HCT116 (cell line): ENCODE results near the gene GSTM3. TPM values are rescaled to one million over a fixed set of nuclear protein-coding genes. Genes with fewer than 3 reads are reported as not detected.

ENCODE experiments used
- ATAC-seq: fragments of 200-7000 bp; cut with Tn5 transposase; 2 replicates; pipeline ENCODE4 v1.9.1; 2020; ENCODE audit warnings: mild to moderate bottlenecking, moderate library complexity
- BruUV-seq: library from RNA; stranded (reverse); fragments of 400-500 nt; replicated peaks from 2 replicates; lab custom pipeline; 2021; lab: Mats Ljungman, UMichigan
- CTCF ChIA-PET: fragments of 300-600 bp; sonication (Branson Sonifier 250); formaldehyde crosslinking; loops from one replicate; lab custom pipeline; 2021; ENCODE audit warnings: antibody characterized with exemption; lab: Charles Lee
- POLR2A ChIA-PET: fragments of 300-600, 350-600 bp; sonication (Branson Sonifier 250); formaldehyde crosslinking; loops from one replicate; lab custom pipeline; 2021; ENCODE audit warnings: antibody characterized with exemption; lab: Charles Lee
- RAD21 ChIA-PET, 2 experiments: fragments of 300-600 bp; sonication (Branson Sonifier 250); formaldehyde crosslinking; loops; one replicate each; lab custom pipeline; 2023; ENCODE audit warnings: low total read pairs in 2 of 2; ENCODE audit not compliant: uncharacterized antibody in 2 of 2, unreplicated experiment in 2 of 2, low non-redundant PET in 1 of 2; lab: Charles Lee
- DNase-seq: peaks from one replicate; pipeline ENCODE4 v3.0.0-alpha.2; 2010; ENCODE audit warnings: low read depth, low spot score
- H2AFZ ChIP-seq: fragments of 200-600 bp; shearing (Covaris generic), sonication (generic); 2 replicates; pipeline ENCODE4 v1.6.1; 2017; ENCODE audit warnings: low read depth, mixed run types, mixed read lengths, antibody characterized with exemption, low read length; ENCODE audit not compliant: poor library complexity, severe bottlenecking
- H3K27ac ChIP-seq: 2 replicates; pipeline ENCODE4 v1.5.1; 2012; ENCODE audit warnings: low read depth, low read length
- H3K27me3 ChIP-seq: fragments of 200-600 bp; sonication (generic); 2 replicates; pipeline ENCODE4 v1.6.1; 2016; ENCODE audit warnings: mixed run types, low read length, mixed read lengths; ENCODE audit not compliant: insufficient read depth
- H3K36me3 ChIP-seq, 2 experiments: fragments of 200-500 bp in 1 of 2; fragments of 200-600 bp in 1 of 2; sonication (Bioruptor generic) in 1 of 2; sonication (generic) in 1 of 2; 2 replicates each; pipeline versions ENCODE4 v1.5.1 to v1.6.1; 2014 to 2016; ENCODE audit warnings: low read length in 2 of 2, inconsistent platforms in 1 of 2, mixed read lengths in 1 of 2, mixed run types in 1 of 2; ENCODE audit not compliant: insufficient read depth in 2 of 2, control insufficient read depth in 1 of 2
- H3K4me1 ChIP-seq, 2 experiments: fragments of 200-600 bp in 1 of 2; sonication (generic) in 1 of 2; 2 replicates each; pipeline versions ENCODE4 v1.5.1 to v1.6.1; 2012 to 2017; ENCODE audit warnings: low read length in 2 of 2, inconsistent platforms in 1 of 2, mild to moderate bottlenecking in 1 of 2, mixed read lengths in 1 of 2, mixed run types in 1 of 2, moderate library complexity in 1 of 2; ENCODE audit not compliant: insufficient read depth in 2 of 2, control insufficient read depth in 1 of 2
- H3K4me2 ChIP-seq: fragments of 200-600 bp; sonication (generic); 2 replicates; pipeline ENCODE4 v1.6.1; 2017; ENCODE audit warnings: mixed run types, low read length, mixed read lengths
- H3K4me3 ChIP-seq, 2 experiments: fragments of 200-600 bp in 1 of 2; sonication (generic) in 1 of 2; replicated peaks in 1 of 2; 2 replicates each; pipeline ENCODE4 v1.5.1; 2011 to 2016; ENCODE audit warnings: low read length in 2 of 2, control low read depth in 1 of 2, low read depth in 1 of 2, mild to moderate bottlenecking in 1 of 2, mixed read lengths in 1 of 2, mixed run types in 1 of 2
- H3K79me2 ChIP-seq: fragments of 200-600 bp; sonication (generic); 2 replicates; pipeline ENCODE4 v1.6.1; 2017; ENCODE audit warnings: mild to moderate bottlenecking, mixed run types, low read length, moderate library complexity, mixed read lengths; ENCODE audit not compliant: insufficient read depth
- H3K9ac ChIP-seq: fragments of 200-600 bp; sonication (generic); 2 replicates; pipeline ENCODE4 v1.6.1; 2016; ENCODE audit warnings: low read length, mixed read lengths
- H3K9me2 ChIP-seq: fragments of 200-600 bp; sonication (generic), shearing (Covaris generic); 2 replicates; pipeline ENCODE4 v1.6.1; 2017; ENCODE audit warnings: mixed run types, mild to moderate bottlenecking, moderate library complexity; ENCODE audit not compliant: insufficient read depth
- H3K9me3 ChIP-seq, 2 experiments: fragments of 200-500 bp in 1 of 2; fragments of 200-600 bp in 1 of 2; sonication (Bioruptor generic) in 1 of 2; sonication (generic) in 1 of 2; 2 replicates each; pipeline ENCODE4 v1.6.1; 2014 to 2017; ENCODE audit warnings: low read length in 2 of 2, mixed read lengths in 2 of 2, inconsistent platforms in 1 of 2, low read depth in 1 of 2, mild to moderate bottlenecking in 1 of 2, mixed run types in 1 of 2, moderate library complexity in 1 of 2; ENCODE audit not compliant: control insufficient read depth in 1 of 2, insufficient read depth in 1 of 2
- H4K20me1 ChIP-seq: fragments of 200-600 bp; sonication (generic), shearing (Covaris generic); 2 replicates; pipeline ENCODE4 v1.6.1; 2017; ENCODE audit warnings: mixed run types, mild to moderate bottlenecking, moderate library complexity; ENCODE audit not compliant: insufficient read depth
- CBX3 ChIP-seq: IDR thresholded peaks from 2 replicates; pipeline ENCODE4 v1.6.1; 2012; ENCODE audit warnings: low read depth
- CEBPB ChIP-seq: IDR thresholded peaks from 2 replicates; pipeline ENCODE4 v1.6.1; 2012; ENCODE audit warnings: low read depth
- EGR1 ChIP-seq: IDR thresholded peaks from 2 replicates; pipeline ENCODE4 v1.6.1; 2012; ENCODE audit warnings: low read depth
- ELF1 ChIP-seq: IDR thresholded peaks from 2 replicates; pipeline ENCODE4 v1.6.1; 2012; ENCODE audit warnings: low read depth, borderline replicate concordance
- EZH2 ChIP-seq: fragments of 200-600 bp; sonication (generic); IDR thresholded peaks from 2 replicates; pipeline ENCODE4 v1.6.1; 2017; ENCODE audit warnings: antibody characterized with exemption, mixed run types
- EZH2phosphoT487 ChIP-seq: fragments of 200-600 bp; IDR thresholded peaks from 2 replicates; pipeline ENCODE4 v1.6.1; 2018; ENCODE audit warnings: antibody characterized with exemption, borderline replicate concordance
- FOSL1 ChIP-seq: IDR thresholded peaks from 2 replicates; pipeline ENCODE4 v1.6.1; 2012; ENCODE audit warnings: low read depth
- JUND ChIP-seq: IDR thresholded peaks from 2 replicates; pipeline ENCODE4 v1.6.1; 2012
- POLR2AphosphoS5 ChIP-seq: IDR thresholded peaks from 2 replicates; pipeline ENCODE4 v1.6.1; 2011; ENCODE audit warnings: mild to moderate bottlenecking, low read depth, low read length, moderate library complexity
- SIN3A ChIP-seq: IDR thresholded peaks from 2 replicates; pipeline ENCODE4 v1.6.1; 2012; ENCODE audit warnings: low read depth
- SP1 ChIP-seq: IDR thresholded peaks from 2 replicates; pipeline ENCODE4 v1.6.1; 2012; ENCODE audit warnings: low read depth
- TCF7L2 ChIP-seq: IDR thresholded peaks from 2 replicates; pipeline ENCODE4 v1.7.0; 2011; ENCODE audit warnings: borderline replicate concordance, inconsistent platforms; ENCODE audit not compliant: insufficient read depth, insufficient read length; ENCODE audit errors: extremely low read depth
- YY1 ChIP-seq: IDR thresholded peaks from 2 replicates; pipeline ENCODE4 v1.6.1; 2011; ENCODE audit warnings: low read length, low read depth, moderate library complexity, mild to moderate bottlenecking; ENCODE audit not compliant: insufficient replicate concordance; ENCODE audit errors: extremely low read depth
- ZFX ChIP-seq: fragments of 450-650 bp; IDR thresholded peaks from 2 replicates; pipeline ENCODE4 v1.6.1; 2017
- ZNF274 ChIP-seq: fragments of 200-500 bp; sonication (Bioruptor generic); IDR thresholded peaks from 2 replicates; pipeline ENCODE4 v1.6.1; 2014; ENCODE audit warnings: mild to moderate bottlenecking, low read depth, low read length, inconsistent platforms
- intact Hi-C: fragments of 100-400 bp; cut with micrococcal nuclease; formaldehyde crosslinking; loops from 2 replicates; pipeline ENCODE4 v1.10.0; 2022
- total RNA-seq: library from RNA; stranded (reverse); gene quantifications from one replicate; pipeline ENCODE4 v1.2.1, GENCODE V29; 2021; ENCODE audit not compliant: unreplicated experiment
- TF ChIP-seq, protein P1 (sequence below), 3 experiments: fragments of 200-600 bp in 1 of 3; sonication (generic) in 1 of 3; IDR thresholded peaks in 2 of 3; conservative IDR thresholded peaks in 1 of 3; 2 replicates each; pipeline ENCODE4 v1.5.1; 2012 to 2017; ENCODE audit warnings: low read depth in 2 of 3, low read length in 2 of 3, antibody characterized with exemption in 1 of 3, borderline replicate concordance in 1 of 3, control low read depth in 1 of 3, mild to moderate bottlenecking in 1 of 3, mixed read lengths in 1 of 3, mixed run types in 1 of 3, moderate library complexity in 1 of 3; ENCODE audit not compliant: insufficient read depth in 1 of 3
- TF ChIP-seq, protein P2 (sequence below): IDR thresholded peaks from 2 replicates; pipeline ENCODE4 v1.6.1; 2012
- TF ChIP-seq, protein P3 (sequence below): IDR thresholded peaks from 2 replicates; pipeline ENCODE4 v1.6.1; 2012

GSTM3 gene
- total RNA-seq, 1 experiment from 2014 or later, result 0.39 TPM

DNA sequence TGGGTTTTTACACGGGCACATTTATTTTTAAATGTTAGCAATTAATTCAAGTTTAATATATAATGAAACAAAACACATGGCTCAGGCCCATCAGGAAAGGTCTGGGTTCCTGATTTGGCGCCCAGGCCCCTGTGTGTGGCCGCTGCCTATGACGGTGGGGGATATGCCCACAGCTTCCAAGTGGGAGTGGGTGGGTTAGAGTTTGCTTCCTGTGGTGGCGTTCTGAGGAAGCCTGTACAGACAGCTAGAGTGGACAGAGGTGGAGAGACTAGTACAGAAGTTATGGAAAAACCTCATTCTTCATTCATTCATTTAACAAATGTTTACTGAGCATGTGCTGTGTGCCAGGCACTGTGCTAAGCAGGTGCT is 45.3 kb upstream of the GSTM3 start:
- no TSS peak for BruUV-seq
- no peaks in the 10 kb centered on the region for H3K36me3 ChIP-seq
- no peaks in the 10 kb centered on the region for H3K27me3 ChIP-seq
- RAD21 ChIA-PET, result no interaction called here
- intact Hi-C loops, result no loop called here
- no peaks in the 10 kb centered on the region for H3K9me2 ChIP-seq
- no peak overlapping the region for H3K9ac ChIP-seq
- H3K4me3 ChIP-seq, result no peak overlapping the region
- no peaks in the 10 kb centered on the region for H4K20me1 ChIP-seq
- H2AFZ ChIP-seq, result no peak overlapping the region
- H3K27ac ChIP-seq, result no peak overlapping the region
- H3K79me2 ChIP-seq, result no peaks in the 10 kb centered on the region
- CTCF ChIA-PET, result interaction anchor here (1.3 to 19.5 kb wide), 3 partner anchors 9 to 196 kb away, joined by 3 to 396 read pairs (median 3); partner anchors contain the start of gene AHCYL1
- peaks cover 32 to 69% of the 10 kb centered on the region in 2 experiments for H3K4me1 ChIP-seq
- TF ChIP-seq, protein P1, sequence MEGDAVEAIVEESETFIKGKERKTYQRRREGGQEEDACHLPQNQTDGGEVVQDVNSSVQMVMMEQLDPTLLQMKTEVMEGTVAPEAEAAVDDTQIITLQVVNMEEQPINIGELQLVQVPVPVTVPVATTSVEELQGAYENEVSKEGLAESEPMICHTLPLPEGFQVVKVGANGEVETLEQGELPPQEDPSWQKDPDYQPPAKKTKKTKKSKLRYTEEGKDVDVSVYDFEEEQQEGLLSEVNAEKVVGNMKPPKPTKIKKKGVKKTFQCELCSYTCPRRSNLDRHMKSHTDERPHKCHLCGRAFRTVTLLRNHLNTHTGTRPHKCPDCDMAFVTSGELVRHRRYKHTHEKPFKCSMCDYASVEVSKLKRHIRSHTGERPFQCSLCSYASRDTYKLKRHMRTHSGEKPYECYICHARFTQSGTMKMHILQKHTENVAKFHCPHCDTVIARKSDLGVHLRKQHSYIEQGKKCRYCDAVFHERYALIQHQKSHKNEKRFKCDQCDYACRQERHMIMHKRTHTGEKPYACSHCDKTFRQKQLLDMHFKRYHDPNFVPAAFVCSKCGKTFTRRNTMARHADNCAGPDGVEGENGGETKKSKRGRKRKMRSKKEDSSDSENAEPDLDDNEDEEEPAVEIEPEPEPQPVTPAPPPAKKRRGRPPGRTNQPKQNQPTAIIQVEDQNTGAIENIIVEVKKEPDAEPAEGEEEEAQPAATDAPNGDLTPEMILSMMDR (IDR thresholded peaks at IDR 0.05 in 2 of 3, conservative IDR thresholded peaks at IDR 0.05 in 1 of 3; ENCODE audit: borderline replicate concordance in 1 of 3, insufficient read depth in 1 of 3, low read depth in 2 of 3, low read length in 2 of 3), result no peak
- H3K4me2 ChIP-seq, result 0 out of 2 replicates have a peak overlapping the region, but pooled peaks have one; percentile 19
- no peak for ATAC-seq
- H3K9me3 ChIP-seq, result peaks cover 0 to 2% of the 10 kb centered on the region in 2 experiments; a peak in 1 of 4 replicates
- POLR2A ChIA-PET, result no interaction called here
- no peak for DNase-seq

DNA sequence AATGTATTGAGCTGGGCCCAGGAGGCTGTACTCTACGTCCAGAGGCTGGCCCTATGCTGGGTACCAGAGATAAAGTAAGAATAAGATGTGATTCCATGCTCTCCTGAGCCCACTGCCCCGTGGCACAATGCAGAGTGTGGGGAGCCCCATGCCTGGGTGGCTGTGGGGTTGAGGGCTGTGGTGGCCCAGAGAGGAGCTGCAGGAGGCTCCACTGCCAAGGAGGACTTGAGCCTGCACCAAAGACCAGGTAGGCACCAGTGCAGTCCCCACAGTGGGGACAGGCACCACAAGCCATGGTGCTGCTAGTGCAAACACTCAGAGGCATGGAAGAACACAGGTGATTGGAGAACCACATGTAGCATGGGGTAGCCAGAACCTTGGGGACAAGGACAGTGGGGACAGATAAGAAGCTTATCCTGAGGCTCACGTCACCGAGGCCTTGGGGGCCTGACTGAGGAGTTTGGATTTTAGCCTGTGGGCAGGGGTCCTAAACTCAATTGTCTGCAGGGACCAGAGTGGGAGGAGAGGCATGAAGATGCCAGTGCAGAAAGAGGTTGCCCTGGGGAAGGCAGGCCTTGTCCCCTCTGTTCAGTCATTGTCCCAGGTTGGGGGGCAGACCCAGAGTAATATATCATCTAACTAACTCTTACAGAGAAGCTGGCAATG is 44.7 kb upstream of the GSTM3 start:
- DNase-seq (no peak), ATAC-seq (no peak)
- ChIA-PET RAD21 (no interaction called here), CTCF (interaction anchor here (1.3 to 19.5 kb wide), 3 partner anchors 9 to 196 kb away, joined by 3 to 396 read pairs (median 3); partner anchors contain the start of gene AHCYL1), POLR2A (no interaction called here)
- intact Hi-C loops, result no loop called here
- Histone ChIP-seq H3K9ac (no peak overlapping the region), H2AFZ (no peak overlapping the region), H3K27me3 (no peaks in the 10 kb centered on the region), H3K27ac (no peak overlapping the region), H4K20me1 (no peaks in the 10 kb centered on the region), H3K36me3 (no peaks in the 10 kb centered on the region), H3K4me2 (no peak overlapping the region), H3K4me1 (peaks cover 32 to 64% of the 10 kb centered on the region in 2 experiments), H3K9me2 (no peaks in the 10 kb centered on the region), H3K4me3 (no peak overlapping the region), H3K79me2 (no peaks in the 10 kb centered on the region), H3K9me3 (peaks cover 0 to 5% of the 10 kb centered on the region in 2 experiments; a peak in 1 of 4 replicates)
- no TSS peak for BruUV-seq
- TF ChIP-seq POLR2AphosphoS5, result no peak
- no peak for TF ChIP-seq EZH2
- TF ChIP-seq YY1, result no peak
- TF ChIP-seq, protein P2, sequence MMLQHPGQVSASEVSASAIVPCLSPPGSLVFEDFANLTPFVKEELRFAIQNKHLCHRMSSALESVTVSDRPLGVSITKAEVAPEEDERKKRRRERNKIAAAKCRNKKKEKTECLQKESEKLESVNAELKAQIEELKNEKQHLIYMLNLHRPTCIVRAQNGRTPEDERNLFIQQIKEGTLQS, result no peak
- TF ChIP-seq ZNF274, result no peak
- no peak for TF ChIP-seq CBX3
- TF ChIP-seq SP1, result no peak
- TF ChIP-seq EGR1, result no peak
- TF ChIP-seq JUND, result no peak
- no peak for TF ChIP-seq EZH2phosphoT487
- no peak for TF ChIP-seq FOSL1
- TF ChIP-seq, protein P3, sequence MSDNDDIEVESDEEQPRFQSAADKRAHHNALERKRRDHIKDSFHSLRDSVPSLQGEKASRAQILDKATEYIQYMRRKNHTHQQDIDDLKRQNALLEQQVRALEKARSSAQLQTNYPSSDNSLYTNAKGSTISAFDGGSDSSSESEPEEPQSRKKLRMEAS, result no peak
- no peak for TF ChIP-seq ELF1
- TF ChIP-seq SIN3A, result no peak
- no peak for TF ChIP-seq ZFX
- no peak for TF ChIP-seq TCF7L2
- TF ChIP-seq CEBPB, result no peak
